ENCODE data around the gene NRN1L.

The NRN1L gene

DNA sequence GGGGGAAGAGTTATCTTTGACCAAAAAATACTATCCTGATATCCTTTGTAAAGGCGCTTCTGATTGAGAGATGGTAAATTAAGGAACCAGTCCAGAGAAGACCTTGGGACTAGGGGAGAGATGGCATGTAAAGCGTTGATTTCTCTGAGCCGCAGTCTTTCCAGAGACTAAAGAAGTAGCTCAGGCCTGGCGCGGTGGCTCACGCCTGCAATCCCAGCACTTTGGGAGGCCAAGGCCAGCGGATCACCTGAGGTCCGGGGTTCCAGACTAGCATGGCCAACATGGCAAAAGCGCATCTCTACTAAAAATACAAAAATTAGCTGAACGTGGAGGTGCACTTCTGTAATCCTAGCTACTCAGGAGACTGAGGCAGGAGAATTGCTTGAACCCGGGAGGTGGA lies 36.6 kb upstream of the NRN1L start:
- H3K4ac ChIP-seq (ENCODE audit: low read depth, low read length), result peak overlapping the region; percentile 93
- H3K27ac ChIP-seq (ENCODE audit: low read depth, low read length), result peak overlapping the region; percentile 85
- H4K8ac ChIP-seq (ENCODE audit: low read depth, low read length), result no peak overlapping the region
- H2BK12ac ChIP-seq (ENCODE audit: low read length), result no peak overlapping the region
- no peak overlapping the region for H3K4me3 ChIP-seq (ENCODE audit: low read depth, low read length)
- H2BK5ac ChIP-seq (ENCODE audit: low read depth, low read length, poor library complexity), result peak overlapping the region; percentile 82
- H3K9ac ChIP-seq (ENCODE audit: low read length), result peak overlapping the region; percentile 83
- H2AK5ac ChIP-seq (ENCODE audit: low read length), result peak overlapping the region; percentile 24
- H2AFZ ChIP-seq (ENCODE audit: insufficient read depth, low read length, poor library complexity), result no peak overlapping the region
- peaks cover 14 to 19% of the 10 kb centered on the region in 2 experiments for H3K4me1 ChIP-seq (ENCODE audit: control insufficient read depth in 1 of 2, insufficient read depth in 2 of 2, low read length in 2 of 2)
- H4K91ac ChIP-seq (ENCODE audit: low read depth, low read length), result peak overlapping the region; percentile 68
- H3K18ac ChIP-seq (ENCODE audit: low read length), result no peak overlapping the region
- H3K27me3 ChIP-seq (ENCODE audit: insufficient read depth, low read length), result no peaks in the 10 kb centered on the region
- no peak for DNase-seq
- peaks cover 13% of the 10 kb centered on the region for H3K79me1 ChIP-seq (ENCODE audit: low read length)
- H3K4me2 ChIP-seq (ENCODE audit: low read length), result peak overlapping the region; percentile 86
- peak overlapping the region; percentile 14 for H4K12ac ChIP-seq (ENCODE audit: low read depth, low read length)
- peaks cover 11 to 25% of the 10 kb centered on the region in 2 experiments for H3K36me3 ChIP-seq (ENCODE audit: control insufficient read depth in 1 of 2, insufficient read depth in 2 of 2, low read length in 2 of 2)
- H2BK120ac ChIP-seq (ENCODE audit: insufficient read depth, low read length, poor library complexity), result no peak overlapping the region
- H3K79me2 ChIP-seq (ENCODE audit: control insufficient read depth, insufficient read depth, low read length, poor library complexity), result peaks cover 33% of the 10 kb centered on the region
- no peak overlapping the region for H3K14ac ChIP-seq (ENCODE audit: low read length)
- WGBS (ENCODE audit: extremely low coverage, insufficient coverage, insufficient read length), result no CpG with 5 or more reads among the region's 11 CpGs
- H3K23ac ChIP-seq (ENCODE audit: low read length), result no peak overlapping the region
- H3K9me3 ChIP-seq (ENCODE audit: insufficient read depth, low read depth, low read length), result no peaks in the 10 kb centered on the region

DNA sequence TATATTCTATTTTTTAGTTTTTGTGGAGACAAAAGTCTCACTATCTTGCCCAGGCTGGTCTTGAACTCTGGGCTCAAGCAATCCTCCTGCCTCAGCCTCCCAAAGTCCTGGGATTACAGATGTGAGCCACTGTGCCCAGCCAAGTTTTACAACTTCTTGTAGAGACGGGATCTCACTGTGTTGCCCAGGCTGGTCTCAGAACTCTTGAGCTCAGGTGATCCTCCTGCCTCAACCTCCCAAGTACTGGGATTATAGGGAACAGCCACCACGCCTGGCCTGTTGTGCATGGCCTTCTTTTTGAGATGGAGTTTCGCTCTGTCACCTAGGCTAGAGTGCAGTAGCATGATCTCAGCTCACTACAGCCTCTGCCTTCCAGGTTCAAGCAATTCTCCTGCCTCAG lies 31.0 kb upstream of the NRN1L start:
- peaks cover 19 to 24% of the 10 kb centered on the region in 2 experiments for H3K4me1 ChIP-seq (ENCODE audit: control insufficient read depth in 1 of 2, insufficient read depth in 2 of 2, low read length in 2 of 2)
- no peaks in the 10 kb centered on the region for H3K79me1 ChIP-seq (ENCODE audit: low read length)
- H3K23ac ChIP-seq (ENCODE audit: low read length), result no peak overlapping the region
- no peak overlapping the region for H4K8ac ChIP-seq (ENCODE audit: low read depth, low read length)
- H3K4ac ChIP-seq (ENCODE audit: low read depth, low read length), result peak overlapping the region; percentile 97
- H4K12ac ChIP-seq (ENCODE audit: low read depth, low read length), result no peak overlapping the region
- H2AK5ac ChIP-seq (ENCODE audit: low read length), result no peak overlapping the region
- H3K36me3 ChIP-seq (ENCODE audit: control insufficient read depth in 1 of 2, insufficient read depth in 2 of 2, low read length in 2 of 2), result peaks cover 20 to 23% of the 10 kb centered on the region in 2 experiments
- no peak overlapping the region for H4K91ac ChIP-seq (ENCODE audit: low read depth, low read length)
- no peak overlapping the region for H2BK120ac ChIP-seq (ENCODE audit: insufficient read depth, low read length, poor library complexity)
- H3K79me2 ChIP-seq (ENCODE audit: control insufficient read depth, insufficient read depth, low read length, poor library complexity), result peaks cover 47% of the 10 kb centered on the region
- no peak overlapping the region for H3K4me2 ChIP-seq (ENCODE audit: low read length)
- no CpG with 5 or more reads among the region's 3 CpGs for WGBS (ENCODE audit: extremely low coverage, insufficient coverage, insufficient read length)
- no peak overlapping the region for H3K14ac ChIP-seq (ENCODE audit: low read length)
- no peak overlapping the region for H2AFZ ChIP-seq (ENCODE audit: insufficient read depth, low read length, poor library complexity)
- no peak overlapping the region for H2BK12ac ChIP-seq (ENCODE audit: low read length)
- H3K4me3 ChIP-seq (ENCODE audit: low read depth, low read length), result no peak overlapping the region
- no peak overlapping the region for H3K27ac ChIP-seq (ENCODE audit: low read depth, low read length)
- H2BK5ac ChIP-seq (ENCODE audit: low read depth, low read length, poor library complexity), result no peak overlapping the region
- H3K18ac ChIP-seq (ENCODE audit: low read length), result no peak overlapping the region
- DNase-seq, result no peak
- H3K9ac ChIP-seq (ENCODE audit: low read length), result no peak overlapping the region
- H3K9me3 ChIP-seq (ENCODE audit: insufficient read depth, low read depth, low read length), result no peaks in the 10 kb centered on the region
- no peaks in the 10 kb centered on the region for H3K27me3 ChIP-seq (ENCODE audit: insufficient read depth, low read length)

DNA sequence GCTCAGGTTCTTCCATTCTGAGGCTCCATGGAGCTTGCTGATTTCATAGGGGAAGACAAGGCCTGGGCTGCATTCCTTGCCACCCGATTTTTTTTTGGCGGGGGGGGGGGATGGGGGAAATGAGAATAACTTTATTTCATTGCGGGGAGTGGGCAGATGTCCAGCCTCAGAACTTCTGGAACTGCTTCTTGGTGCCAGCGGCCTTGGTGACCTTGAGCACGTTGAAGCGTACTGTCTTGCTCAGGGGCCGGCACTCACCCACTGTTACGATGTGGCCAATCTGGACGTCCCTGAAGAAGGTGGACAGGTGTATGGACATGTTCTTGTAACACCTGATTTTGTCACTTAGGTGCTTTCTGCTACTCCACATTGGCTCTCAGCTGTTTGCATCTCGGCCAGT lies 28.9 kb upstream of the NRN1L start:
- Histone ChIP-seq H4K91ac (ENCODE audit: low read depth, low read length) (no peak overlapping the region), H3K27ac (ENCODE audit: low read depth, low read length) (no peak overlapping the region), H3K4me3 (ENCODE audit: low read depth, low read length) (no peak overlapping the region), H3K9ac (ENCODE audit: low read length) (no peak overlapping the region), H3K23ac (ENCODE audit: low read length) (no peak overlapping the region), H2BK120ac (ENCODE audit: insufficient read depth, low read length, poor library complexity) (no peak overlapping the region), H3K27me3 (ENCODE audit: insufficient read depth, low read length) (no peaks in the 10 kb centered on the region), H3K18ac (ENCODE audit: low read length) (no peak overlapping the region), H2AK5ac (ENCODE audit: low read length) (no peak overlapping the region), H3K79me2 (ENCODE audit: control insufficient read depth, insufficient read depth, low read length, poor library complexity) (peaks cover 42% of the 10 kb centered on the region), H3K36me3 (ENCODE audit: control insufficient read depth in 1 of 2, insufficient read depth in 2 of 2, low read length in 2 of 2) (peaks cover 21 to 24% of the 10 kb centered on the region in 2 experiments), H3K79me1 (ENCODE audit: low read length) (no peaks in the 10 kb centered on the region), H3K4me2 (ENCODE audit: low read length) (no peak overlapping the region), H3K9me3 (ENCODE audit: insufficient read depth, low read depth, low read length) (no peaks in the 10 kb centered on the region), H2BK12ac (ENCODE audit: low read length) (no peak overlapping the region), H3K14ac (ENCODE audit: low read length) (no peak overlapping the region), H4K12ac (ENCODE audit: low read depth, low read length) (no peak overlapping the region), H4K8ac (ENCODE audit: low read depth, low read length) (no peak overlapping the region), H3K4ac (ENCODE audit: low read depth, low read length) (peak overlapping the region; percentile 71), H3K4me1 (ENCODE audit: control insufficient read depth in 1 of 2, insufficient read depth in 2 of 2, low read length in 2 of 2) (peaks cover 18 to 27% of the 10 kb centered on the region in 2 experiments), H2BK5ac (ENCODE audit: low read depth, low read length, poor library complexity) (peak overlapping the region; percentile 23), H2AFZ (ENCODE audit: insufficient read depth, low read length, poor library complexity) (no peak overlapping the region)
- no CpG with 5 or more reads among the region's 10 CpGs for WGBS (ENCODE audit: extremely low coverage, insufficient coverage, insufficient read length)
- no peak for DNase-seq

DNA sequence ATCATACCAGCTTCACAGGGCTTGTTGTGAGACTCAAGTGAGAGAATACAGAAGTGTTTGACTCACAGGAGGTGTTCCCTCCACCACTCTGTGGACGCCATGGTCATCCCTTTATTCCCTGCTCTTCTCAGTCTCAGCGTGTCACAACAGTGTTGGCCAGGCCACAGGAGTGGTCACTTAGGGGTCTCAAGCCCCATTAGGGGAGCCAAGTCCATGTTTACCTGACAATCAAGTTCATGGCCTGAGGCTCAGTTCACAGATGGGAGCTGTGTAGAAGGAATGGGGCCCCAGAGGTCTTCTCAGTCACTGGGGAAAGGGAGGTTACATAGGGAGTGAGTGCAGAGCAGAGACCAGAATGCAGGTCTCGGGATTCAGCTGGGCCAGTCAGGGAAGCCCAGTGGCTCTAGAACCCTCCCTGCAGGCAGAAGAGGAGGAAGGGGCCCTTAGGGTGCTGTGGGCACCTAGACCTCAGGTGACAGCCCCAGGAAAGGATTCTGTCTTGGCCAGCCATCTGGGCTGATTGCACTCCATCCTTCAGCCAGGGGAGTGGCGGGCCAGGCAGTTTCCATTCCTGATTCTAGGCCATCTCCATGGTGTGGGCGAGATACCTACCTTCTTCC lies 27.6 kb upstream of the NRN1L start:
- no peak overlapping the region for H2BK5ac ChIP-seq (ENCODE audit: low read depth, low read length, poor library complexity)
- H3K79me1 ChIP-seq (ENCODE audit: low read length), result no peaks in the 10 kb centered on the region
- peaks cover 21 to 32% of the 10 kb centered on the region in 2 experiments for H3K4me1 ChIP-seq (ENCODE audit: control insufficient read depth in 1 of 2, insufficient read depth in 2 of 2, low read length in 2 of 2)
- peak overlapping the region; percentile 7 for H3K27ac ChIP-seq (ENCODE audit: low read depth, low read length)
- H3K36me3 ChIP-seq (ENCODE audit: control insufficient read depth in 1 of 2, insufficient read depth in 2 of 2, low read length in 2 of 2), result peaks cover 32 to 33% of the 10 kb centered on the region in 2 experiments
- no peak overlapping the region for H3K4me3 ChIP-seq (ENCODE audit: low read depth, low read length)
- H3K4ac ChIP-seq (ENCODE audit: low read depth, low read length), result peak overlapping the region; percentile 35
- no peak overlapping the region for H3K23ac ChIP-seq (ENCODE audit: low read length)
- no peak overlapping the region for H2BK12ac ChIP-seq (ENCODE audit: low read length)
- H4K12ac ChIP-seq (ENCODE audit: low read depth, low read length), result no peak overlapping the region
- DNase-seq, result peak; percentile 43 to 51
- H3K9ac ChIP-seq (ENCODE audit: low read length), result no peak overlapping the region
- H3K9me3 ChIP-seq (ENCODE audit: insufficient read depth, low read depth, low read length), result no peaks in the 10 kb centered on the region
- no CpG with 5 or more reads among the region's 5 CpGs for WGBS (ENCODE audit: extremely low coverage, insufficient coverage, insufficient read length)
- H4K8ac ChIP-seq (ENCODE audit: low read depth, low read length), result no peak overlapping the region
- H3K27me3 ChIP-seq (ENCODE audit: insufficient read depth, low read length), result no peaks in the 10 kb centered on the region
- H2AFZ ChIP-seq (ENCODE audit: insufficient read depth, low read length, poor library complexity), result no peak overlapping the region
- H2BK120ac ChIP-seq (ENCODE audit: insufficient read depth, low read length, poor library complexity), result no peak overlapping the region
- H2AK5ac ChIP-seq (ENCODE audit: low read length), result no peak overlapping the region
- H4K91ac ChIP-seq (ENCODE audit: low read depth, low read length), result no peak overlapping the region
- H3K18ac ChIP-seq (ENCODE audit: low read length), result no peak overlapping the region
- H3K14ac ChIP-seq (ENCODE audit: low read length), result no peak overlapping the region
- H3K79me2 ChIP-seq (ENCODE audit: control insufficient read depth, insufficient read depth, low read length, poor library complexity), result peaks cover 46% of the 10 kb centered on the region
- no peak overlapping the region for H3K4me2 ChIP-seq (ENCODE audit: low read length)
